GM18873 (cell line): ENCODE data around the gene BOC.

Experiments
- ATAC-seq: cut with Tn5 transposase; IDR thresholded peaks from one replicate; pipeline ENCODE4 v1.9.1; 2021; ENCODE audit warnings: mild to moderate bottlenecking, moderate library complexity, moderate number of reproducible peaks; ENCODE audit not compliant: unreplicated experiment, low FRiP score

Gene BOC

DNA sequence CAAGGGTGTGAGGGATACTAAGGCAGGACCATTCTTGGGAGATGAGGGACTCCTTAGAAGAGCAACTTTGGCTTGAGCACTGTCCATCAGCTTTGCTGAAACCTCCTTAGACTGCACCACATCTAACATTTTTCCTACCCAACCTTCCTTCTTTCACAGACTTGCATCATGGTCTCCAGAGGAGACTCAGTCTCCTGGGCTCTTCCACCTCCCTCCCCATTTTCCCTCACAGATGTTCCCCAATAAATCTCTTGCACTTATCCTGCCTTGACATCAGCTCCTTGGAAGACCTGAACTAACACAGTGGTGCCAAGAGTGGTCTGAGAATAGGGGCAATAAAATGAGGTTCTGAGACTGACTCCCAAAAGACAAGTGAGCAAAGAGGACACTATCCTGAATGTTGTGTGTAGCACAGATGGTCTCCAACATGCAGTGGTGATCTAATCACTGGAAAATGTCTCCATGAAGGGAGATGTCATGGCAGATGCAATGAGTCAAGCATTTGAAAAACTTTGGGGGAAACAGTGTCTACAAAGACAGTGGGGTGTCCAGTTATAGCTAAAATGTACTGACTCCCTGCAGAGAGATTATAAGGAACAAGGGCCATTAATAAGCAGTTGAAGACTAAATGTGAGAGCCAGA is 26.0 kb upstream of the BOC start:
- no peak for ATAC-seq

DNA sequence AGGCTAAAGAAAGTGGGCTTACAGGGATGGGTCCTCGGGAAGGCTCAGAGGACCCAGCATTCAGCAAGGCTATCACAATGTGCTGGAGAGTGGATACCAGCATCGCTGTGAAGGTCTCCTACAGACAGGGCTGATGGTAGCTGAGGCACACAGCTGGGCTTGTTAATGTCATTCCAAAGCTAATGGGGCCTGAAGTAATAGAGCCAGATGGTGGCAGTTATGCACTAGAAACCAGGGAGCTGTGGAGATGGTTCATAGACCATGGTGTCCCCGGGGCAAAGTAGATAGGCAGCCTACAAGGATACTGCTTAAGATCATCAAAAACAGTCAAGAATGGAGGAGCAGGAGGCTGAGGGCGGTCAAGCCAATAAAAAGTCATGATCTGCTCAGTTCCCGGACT is 24.8 kb upstream of the BOC start:
- no peak for ATAC-seq

DNA sequence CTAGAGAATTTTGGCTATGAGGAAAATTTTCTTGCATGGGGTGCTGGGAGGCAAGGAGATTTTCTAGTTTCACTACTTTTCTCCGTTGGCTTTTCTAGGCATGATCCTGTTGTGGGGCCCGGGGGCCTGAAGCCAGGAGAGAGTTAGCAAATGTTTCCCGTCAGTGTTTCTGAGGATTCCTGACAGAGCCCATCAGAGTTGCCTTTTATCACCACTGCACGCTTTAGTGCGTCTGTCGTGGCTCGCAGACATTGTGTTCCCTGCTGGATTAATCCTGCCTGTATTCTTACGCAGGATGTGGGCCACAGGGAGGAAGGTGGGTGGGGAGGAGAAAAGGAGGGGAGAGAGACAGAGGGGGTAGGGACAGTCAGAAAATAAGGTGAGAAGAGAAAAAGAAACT is 18.1 kb upstream of the BOC start:
- ATAC-seq, result no peak

DNA sequence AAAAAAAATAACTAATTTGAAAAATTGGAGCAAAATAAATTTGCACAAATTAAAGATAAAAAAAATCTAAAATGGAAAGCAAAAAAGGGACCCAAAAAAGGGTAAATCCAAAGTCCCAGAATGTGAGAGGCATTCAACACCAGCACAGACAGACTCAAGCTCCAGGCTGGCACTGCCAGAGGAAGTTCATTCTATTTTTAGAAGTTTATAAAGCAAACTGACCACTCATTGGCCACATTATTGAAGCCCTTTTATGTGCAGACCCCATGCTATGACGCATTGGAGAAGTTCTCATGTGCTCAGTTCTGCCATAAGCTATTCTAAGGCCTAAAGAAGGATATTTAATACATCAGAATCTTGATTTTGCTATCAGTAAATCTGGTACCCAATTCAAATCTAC is 17.6 kb upstream of the BOC start:
- no peak for ATAC-seq

DNA sequence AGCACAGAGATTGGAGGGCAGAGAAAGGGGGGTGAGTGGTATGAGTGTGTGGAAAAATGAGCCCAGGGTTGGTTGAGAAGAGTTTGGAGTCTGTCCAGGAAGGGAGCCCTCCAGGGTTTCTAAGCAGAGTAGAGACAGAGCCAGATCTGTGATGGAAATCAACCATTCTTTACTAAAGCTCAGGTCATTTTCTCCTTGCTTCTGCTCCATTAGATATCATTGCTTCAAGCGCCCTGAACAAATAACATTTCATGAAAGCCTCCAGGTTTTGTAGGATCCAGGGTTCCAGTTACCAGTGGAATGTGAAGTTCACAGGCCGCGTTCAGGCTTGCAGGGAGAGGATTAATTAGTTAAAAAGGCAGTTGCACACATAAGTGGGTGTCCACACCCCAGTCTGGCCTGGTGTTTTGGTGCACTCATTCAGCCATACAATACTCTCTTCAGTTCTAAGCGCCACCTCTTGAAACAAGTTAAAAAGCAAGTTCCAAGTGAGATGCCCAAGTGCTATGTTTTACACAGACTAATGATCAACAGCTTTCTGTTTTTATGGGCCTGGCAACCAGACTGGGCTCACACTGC is 16.4 kb upstream of the BOC start:
- no peak for ATAC-seq

DNA sequence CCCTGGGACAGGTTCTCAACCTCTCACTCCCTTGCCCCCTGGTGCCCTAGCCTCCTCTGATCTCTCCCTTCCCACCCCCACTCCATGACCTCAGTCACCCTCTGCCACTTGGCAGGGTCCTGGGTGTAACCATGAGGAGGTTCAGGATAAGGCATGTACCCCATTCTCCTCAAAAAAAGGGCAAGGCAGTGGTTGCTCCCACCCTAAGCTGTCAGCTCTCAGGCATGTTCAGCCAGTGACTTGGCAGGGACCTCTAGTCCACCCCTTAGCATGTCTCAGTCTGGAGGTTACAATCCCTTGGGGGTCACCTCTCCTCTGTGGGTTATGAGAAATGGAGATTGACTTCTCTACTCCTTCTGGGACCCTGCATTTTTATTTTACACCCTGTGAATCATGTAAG is 11.0 kb upstream of the BOC start:
- ATAC-seq, result no peak

DNA sequence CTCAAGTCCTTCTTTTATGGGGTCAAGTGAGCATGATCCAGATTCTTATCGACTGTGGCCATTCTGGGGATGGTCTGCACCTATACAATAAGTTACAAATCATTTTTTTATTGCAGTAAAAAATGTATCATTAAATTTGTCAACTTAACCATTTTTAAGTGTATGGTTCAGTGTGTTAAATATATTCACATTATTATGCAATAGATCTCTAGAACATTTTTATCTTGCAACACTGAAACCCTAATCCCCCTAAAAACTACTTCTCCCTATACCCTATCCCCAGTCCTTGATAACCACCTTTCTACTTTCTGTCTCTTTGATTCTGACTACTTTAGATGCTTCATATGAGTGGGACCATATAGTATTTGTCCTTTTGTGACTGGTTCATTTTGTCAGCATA is 10.4 kb upstream of the BOC start:
- no peak for ATAC-seq

DNA sequence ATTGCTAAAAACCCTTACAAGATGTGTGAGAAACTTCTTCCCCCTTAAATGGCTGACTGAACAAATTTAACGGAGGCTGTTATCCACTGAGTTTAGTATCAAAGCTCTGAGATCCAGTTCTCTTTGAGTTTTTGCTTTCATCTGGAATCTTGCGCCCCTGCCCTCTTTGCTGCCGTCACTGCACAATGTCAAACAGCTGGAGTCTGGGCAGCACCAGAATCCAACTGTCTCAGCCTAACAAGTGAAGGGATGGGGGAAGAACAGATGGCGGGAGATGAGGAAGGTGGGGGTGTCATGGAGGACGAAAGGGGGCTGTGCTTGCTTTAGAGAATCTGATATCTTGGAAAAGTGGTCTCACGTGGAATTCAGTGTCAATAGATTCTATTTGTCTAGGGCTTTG is 7.0 kb upstream of the BOC start:
- no peak for ATAC-seq

DNA sequence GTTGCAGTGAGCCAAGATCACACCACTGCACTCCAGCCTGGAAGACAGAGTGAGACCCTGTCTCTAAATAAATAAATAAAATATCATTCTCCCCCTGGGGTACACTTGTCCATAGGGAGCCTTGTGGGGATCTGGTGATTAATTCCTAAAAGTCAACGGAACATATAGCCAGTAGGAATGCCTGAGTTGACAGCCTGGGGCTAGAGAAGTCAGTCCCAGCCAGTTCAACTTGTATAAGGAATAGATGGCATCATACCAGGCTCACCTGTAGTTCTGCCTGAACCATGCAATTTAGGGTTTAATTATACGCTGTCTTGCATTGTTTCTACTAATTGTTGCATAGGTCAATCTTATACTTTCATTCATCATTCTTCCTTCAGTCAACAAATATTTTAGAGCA is 5.9 kb upstream of the BOC start:
- no peak for ATAC-seq

DNA sequence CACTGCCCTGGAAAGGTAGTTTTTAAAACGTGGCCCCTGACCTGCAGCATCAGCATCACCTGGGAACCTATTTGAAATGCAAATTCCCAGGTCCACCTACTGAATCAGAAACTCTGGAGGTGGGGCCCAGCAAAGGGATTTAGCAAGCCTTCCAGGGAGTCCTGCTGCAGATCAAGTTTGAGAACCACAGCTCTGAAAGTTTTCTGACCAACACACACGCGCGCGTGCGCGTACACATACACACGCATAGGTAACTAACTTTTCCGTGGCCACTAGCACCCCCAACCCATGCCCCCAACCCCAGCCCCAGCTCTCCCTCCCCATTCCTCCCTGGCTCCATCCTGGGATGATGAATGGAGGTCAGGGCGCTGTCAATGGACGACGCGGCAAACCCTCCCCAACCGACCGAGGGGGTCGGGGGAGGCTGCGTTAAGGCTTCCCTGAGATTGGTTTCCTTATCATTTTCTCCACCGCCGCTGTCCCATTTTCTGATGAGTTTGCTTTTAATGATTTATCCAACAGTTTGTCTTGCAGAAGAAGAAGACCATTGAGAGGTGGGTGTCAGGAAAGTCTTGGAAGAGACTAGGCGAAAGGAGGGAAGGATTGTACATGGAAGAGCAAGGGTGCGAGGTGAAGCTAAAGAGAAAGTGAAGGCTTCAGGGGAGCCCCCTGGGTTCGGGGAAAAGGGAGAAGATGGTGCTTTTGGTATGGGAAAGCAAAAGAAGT is 590 bp upstream of the BOC start:
- ATAC-seq, result no peak

DNA sequence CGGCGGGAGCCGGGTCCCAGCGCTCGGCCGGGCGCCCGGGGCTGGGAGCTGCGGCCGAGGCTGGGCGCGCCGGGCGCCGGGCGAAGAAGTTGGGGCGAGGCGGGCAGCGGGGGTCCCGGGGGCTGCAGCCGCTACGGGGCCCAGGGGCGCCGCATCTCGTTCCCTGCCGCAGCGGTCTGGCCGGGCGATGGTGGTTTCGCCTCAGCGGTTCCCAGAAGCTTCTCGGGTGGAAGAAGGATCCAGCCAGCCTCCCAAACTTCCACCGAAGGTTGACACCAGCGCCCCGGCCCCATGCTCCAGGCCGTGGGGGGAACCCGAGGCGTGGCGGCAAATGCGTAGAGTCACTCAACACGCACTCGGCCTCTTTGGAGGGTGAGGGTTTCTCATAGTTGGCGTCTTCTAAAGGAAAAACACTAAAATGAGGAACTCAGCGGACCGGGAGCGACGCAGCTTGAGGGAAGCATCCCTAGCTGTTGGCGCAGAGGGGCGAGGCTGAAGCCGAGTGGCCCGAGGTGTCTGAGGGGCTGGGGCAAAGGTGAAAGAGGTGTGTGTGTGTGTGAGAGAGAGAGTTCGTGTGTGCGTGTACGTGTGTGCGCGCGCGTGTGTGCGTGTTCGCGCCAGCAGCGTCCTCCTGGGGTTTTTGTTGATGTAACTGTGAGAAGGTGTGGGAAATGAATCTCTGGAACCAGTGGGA is 940 bp downstream of the BOC start:
- ATAC-seq, result no peak

DNA sequence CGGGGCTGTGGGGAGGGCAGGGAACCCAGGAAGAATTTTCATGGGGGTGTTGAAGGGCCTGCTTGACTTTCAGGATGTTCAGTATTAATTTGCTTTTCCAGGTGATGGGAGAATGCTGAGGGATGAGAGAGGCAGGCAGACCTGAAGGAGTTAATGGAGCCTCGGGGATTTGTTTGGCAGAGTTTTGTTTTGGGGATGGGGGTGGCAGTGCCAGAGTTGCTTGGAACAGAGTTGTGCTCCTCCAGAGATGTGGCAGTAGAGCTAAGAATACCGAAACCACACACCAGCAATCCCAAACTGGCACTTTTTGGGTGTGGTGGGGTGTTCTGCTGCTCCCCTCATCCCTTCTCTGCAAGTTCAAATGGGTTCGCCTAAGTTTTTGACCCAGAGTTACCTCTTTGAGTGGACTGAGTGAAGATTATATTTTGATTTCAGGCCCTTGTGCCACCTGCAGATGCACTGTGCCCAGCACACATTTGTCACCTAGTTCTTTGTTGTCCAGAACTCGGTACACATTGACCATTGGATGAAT is 1.6 kb downstream of the BOC start:
- ATAC-seq, result no peak

DNA sequence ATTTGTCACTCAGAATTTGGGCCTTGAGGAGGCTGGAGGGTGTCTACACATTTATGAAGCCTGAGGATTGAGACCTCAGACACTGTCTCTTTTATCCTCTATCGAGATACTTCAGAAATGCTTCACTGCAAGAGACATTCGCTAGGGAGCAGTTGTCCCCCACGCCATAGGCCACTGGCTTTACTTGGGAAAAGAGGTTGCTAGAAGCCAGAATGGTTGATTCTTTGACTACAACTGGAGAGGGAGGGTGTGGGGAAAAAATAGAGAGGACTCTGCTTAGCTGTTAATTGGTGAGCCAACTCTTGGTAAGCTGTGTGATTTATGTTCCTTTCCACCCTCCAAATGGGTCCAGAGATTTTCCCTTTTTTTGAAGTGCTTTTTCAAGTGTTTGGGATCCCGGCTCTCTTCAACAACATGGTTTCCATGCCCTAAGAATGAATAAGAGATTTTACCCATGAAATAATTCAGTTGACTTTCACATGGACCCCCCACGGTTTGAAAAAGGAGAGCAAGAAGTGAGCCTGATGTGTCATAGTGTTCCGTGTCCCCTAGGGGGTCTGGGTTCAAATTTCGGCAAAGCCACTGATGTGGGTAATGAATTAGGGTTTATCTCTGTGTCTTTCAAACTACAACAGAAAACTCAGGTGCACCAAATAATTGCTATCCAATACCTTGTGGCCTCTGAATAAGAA is 2.7 kb downstream of the BOC start:
- no peak for ATAC-seq

DNA sequence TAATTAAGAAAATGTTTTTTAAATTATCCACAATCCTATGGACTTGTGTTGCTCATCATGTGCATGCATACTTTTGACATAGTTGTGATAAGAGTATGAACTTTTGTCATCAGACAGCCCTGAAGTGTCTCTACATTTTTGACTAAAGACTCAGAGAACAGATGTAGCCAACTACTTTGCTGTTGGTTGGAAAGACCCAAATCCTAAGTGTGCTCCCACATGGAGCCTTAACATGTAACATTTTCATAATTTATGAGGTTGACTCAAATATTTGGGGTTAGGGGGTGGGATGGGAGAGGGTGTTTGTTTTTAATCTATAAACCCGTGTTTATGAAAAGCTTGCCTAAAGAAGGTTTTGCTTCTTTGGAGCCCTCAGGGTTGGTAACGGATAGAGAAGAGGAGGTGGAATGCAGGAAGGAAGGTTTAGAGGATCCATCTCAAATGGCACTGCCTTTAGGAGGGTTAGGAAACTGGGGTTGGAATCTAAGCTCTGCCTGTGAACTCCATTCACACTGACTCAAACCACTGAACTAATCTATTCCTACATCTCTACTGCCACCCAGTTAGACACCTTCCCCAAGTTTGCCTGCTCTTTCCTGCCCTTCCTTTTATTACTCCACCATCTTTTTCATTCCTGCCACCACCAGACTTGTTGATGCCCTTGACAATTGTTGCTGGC is 3.7 kb downstream of the BOC start:
- no peak for ATAC-seq

DNA sequence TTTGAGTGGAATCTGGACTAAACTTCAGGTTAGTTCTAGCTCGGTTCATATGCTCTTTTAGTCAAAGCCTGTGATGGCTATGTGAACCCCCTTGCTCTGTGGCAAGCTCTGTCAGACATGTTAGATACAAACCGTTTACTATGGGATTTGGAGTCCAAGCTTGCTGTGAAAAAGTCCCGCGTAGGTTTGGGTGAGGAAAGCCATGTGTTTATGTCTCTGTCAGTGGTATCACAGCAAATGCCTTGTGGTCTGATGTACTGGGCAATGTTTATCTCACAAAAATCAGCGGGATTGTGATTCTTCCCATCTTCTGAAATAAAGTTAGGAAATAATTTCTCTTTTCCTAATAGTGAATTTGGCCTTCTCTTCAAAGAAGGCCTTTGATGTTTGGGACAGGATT is 5.0 kb downstream of the BOC start:
- no peak for ATAC-seq

DNA sequence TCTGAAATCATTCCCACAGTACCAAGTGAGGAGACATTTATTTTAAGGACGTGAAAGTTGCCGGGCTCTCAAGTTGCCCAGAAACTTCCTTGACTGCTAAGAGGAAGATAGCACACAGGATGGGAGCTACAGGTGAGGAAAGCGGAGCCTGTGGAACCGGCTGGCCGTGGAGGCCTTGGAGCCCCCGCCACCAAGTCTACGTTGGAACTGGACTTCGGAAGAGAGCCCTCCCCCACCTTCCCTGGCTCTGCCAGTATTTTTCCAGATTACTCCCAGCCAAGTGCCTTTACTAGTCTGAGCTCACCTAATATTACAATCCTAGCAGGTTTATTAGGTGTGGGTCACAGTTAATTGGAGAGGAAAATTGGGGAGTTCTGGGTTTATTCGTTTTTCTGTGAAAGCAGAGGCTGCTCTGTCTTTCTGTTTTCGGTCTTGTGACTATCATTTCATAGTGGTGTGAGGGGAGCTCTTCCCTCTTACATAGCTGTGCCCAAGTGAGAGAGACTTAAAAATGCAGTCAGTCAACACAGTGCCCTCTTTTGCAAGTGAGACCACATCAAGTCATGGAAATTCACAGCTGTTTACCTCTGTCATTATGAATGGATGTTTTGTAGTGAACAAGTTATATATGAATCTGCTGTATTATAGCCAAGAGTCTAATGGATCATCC is 6.8 kb downstream of the BOC start:
- no peak for ATAC-seq

DNA sequence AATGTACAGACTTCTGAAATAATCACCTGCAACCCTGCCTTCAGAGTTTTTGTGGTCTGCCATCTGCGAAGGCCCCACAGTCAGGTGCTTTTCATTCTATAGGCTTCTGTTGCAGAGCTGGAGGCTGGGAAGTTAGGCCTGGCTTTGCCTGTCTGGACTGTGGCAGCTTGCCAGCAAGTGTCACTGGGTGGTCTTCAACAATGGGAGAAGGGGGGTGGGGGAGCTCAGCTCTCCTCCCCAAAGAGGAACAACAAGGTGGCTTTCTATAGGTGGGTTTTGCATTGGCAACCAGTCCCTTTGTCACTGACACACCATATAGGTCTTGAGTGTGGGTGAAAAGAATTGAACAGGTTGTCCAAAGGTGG is 7.3 kb downstream of the BOC start:
- no peak for ATAC-seq

DNA sequence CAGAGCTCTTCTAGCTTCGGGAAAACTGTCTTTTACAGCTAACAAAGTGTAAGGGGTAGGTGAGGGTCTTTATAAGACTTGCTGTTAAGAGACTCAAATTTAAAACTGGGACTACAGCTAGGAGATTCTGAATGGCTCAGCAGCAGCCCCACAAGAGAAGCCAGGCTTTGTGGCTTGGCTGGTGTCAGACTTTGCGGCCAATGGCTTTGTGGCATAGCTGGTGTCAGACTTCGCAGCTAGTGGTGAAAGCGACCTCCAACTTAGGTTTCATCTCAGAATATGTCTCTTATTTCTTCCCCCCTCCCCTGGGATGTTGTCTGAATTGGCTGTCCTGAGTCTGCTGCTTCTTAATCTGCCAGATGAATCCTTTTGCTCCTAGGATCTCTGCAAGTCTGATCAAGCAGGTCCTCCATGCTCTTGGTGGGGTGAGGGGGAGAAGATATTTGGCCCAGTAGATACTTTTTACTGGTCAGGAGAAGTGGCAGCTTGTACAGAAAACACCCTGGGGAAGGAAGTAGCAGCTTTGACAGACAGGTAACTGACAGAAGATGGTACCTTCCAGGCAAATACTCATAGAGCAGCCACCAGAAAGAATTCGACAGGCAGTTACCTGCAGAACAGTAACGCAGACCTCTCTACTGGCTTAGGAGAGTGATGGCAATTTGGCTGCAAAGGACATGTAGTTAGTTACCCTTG is 8.4 kb downstream of the BOC start:
- no peak for ATAC-seq

DNA sequence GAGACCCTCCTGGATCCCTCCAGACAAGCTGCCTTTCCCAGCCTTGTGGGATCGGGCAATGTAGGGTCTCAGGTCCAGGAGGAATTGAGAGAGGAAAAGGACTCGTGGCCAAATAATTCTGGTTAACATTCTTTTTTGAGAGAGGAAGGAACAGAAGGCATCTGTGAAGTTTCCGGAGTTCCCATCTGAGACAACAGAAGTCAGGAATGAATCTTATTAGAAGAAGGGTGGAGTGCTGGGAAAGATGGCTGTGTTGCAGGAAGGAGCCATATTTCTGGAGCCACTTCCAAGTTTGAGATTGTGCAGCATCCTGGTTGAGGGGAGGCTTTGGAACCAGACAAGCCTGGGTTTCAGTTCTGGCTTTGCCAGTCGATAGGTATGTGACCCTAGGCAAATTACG is 9.4 kb downstream of the BOC start:
- no peak for ATAC-seq
